HEK293 (cell line): Measurements from ENCODE around the gene GATA3.

Source experiments
- CTCF ChIA-PET: fragments of 350-600 bp; formaldehyde crosslinking; extraction: SDS; loops from one replicate; lab custom pipeline; 2021; ENCODE audit warnings: antibody characterized with exemption; lab: Yijun Ruan, JAX
- POLR2A ChIA-PET: fragments of 300-600 bp; formaldehyde crosslinking; extraction: SDS; loops from one replicate; lab custom pipeline; 2020; ENCODE audit warnings: antibody characterized with exemption, inconsistent platforms; lab: Yijun Ruan, JAX
- H3K27ac ChIP-seq: fragments of 200-500 bp; sonication (Bioruptor generic); 2 replicates; pipeline ENCODE4 v1.5.1; 2014; ENCODE audit warnings: low read depth, low read length, control low read depth, inconsistent platforms; ENCODE audit errors: extremely low read depth
- H3K36me3 ChIP-seq, 2 experiments: fragments of 200-500 bp in 1 of 2; sonication (Bioruptor generic) in 1 of 2; 1 replicate in 1 of 2; 2 replicates in 1 of 2; pipeline ENCODE4 v1.5.1; 2014 to 2017; ENCODE audit warnings: inconsistent platforms in 2 of 2, low read length in 2 of 2; ENCODE audit not compliant: control insufficient read depth in 2 of 2, insufficient read depth in 1 of 2
- H3K4me1 ChIP-seq: fragments of 200-500 bp; sonication (Bioruptor generic); 2 replicates; pipeline ENCODE4 v1.5.1; 2014; ENCODE audit warnings: mild to moderate bottlenecking, low read length, inconsistent platforms; ENCODE audit not compliant: control insufficient read depth, insufficient read depth
- H3K4me3 ChIP-seq: 2 replicates; pipeline ENCODE4 v1.5.1; 2011; ENCODE audit warnings: low read depth, mild to moderate bottlenecking, control low read depth, low read length, moderate library complexity
- H3K9me3 ChIP-seq: fragments of 200-500 bp; sonication (Bioruptor generic); 2 replicates; pipeline ENCODE4 v1.5.1; 2014; ENCODE audit warnings: low read depth, low read length, inconsistent platforms; ENCODE audit not compliant: control insufficient read depth, insufficient read depth
- BCL11B ChIP-seq: fragments of 450-650 bp; formaldehyde crosslinking; IDR thresholded peaks from 2 replicates; pipeline ENCODE4 v1.5.1; 2016; ENCODE audit warnings: low read depth, missing biosample characterization, missing genetic modification characterization
- GLI4 ChIP-seq: fragments of 450-650 bp; formaldehyde crosslinking; IDR thresholded peaks from 2 replicates; pipeline ENCODE4 v1.5.1; 2016; ENCODE audit warnings: missing biosample characterization, missing genetic modification characterization
- MYNN ChIP-seq: fragments of 450-650 bp; formaldehyde crosslinking; IDR thresholded peaks from 2 replicates; pipeline ENCODE4 v1.5.1; 2016; ENCODE audit warnings: missing biosample characterization, missing genetic modification characterization, borderline replicate concordance
- SCRT1 ChIP-seq: fragments of 450-650 bp; formaldehyde crosslinking; IDR thresholded peaks from 2 replicates; pipeline ENCODE4 v1.5.1; 2016; ENCODE audit warnings: missing biosample characterization, missing genetic modification characterization, borderline replicate concordance
- SETDB1 ChIP-seq: IDR thresholded peaks from one replicate; pipeline ENCODE4 v1.6.1; 2017; ENCODE audit warnings: mild to moderate bottlenecking, low read length, moderate library complexity, mixed read lengths; ENCODE audit not compliant: insufficient read length
- WT1 ChIP-seq: fragments of 450-650 bp; formaldehyde crosslinking; IDR thresholded peaks from 2 replicates; pipeline ENCODE4 v1.5.1; 2016; ENCODE audit warnings: missing biosample characterization, missing genetic modification characterization
- ZBTB7A ChIP-seq: fragments of 450-650 bp; formaldehyde crosslinking; IDR thresholded peaks from 2 replicates; pipeline ENCODE4 v1.5.1; 2016; ENCODE audit warnings: low read depth, missing biosample characterization, missing genetic modification characterization
- ZEB2 ChIP-seq: fragments of 450-650 bp; formaldehyde crosslinking; IDR thresholded peaks from 2 replicates; pipeline ENCODE4 v1.5.1; 2016; ENCODE audit warnings: missing biosample characterization, missing genetic modification characterization
- ZNF155 ChIP-seq: fragments of 450-650 bp; formaldehyde crosslinking; IDR thresholded peaks from 2 replicates; pipeline ENCODE4 v1.5.1; 2016; ENCODE audit warnings: missing biosample characterization, missing genetic modification characterization
- ZNF19 ChIP-seq: fragments of 450-650 bp; formaldehyde crosslinking; IDR thresholded peaks from 2 replicates; pipeline ENCODE4; 2016; ENCODE audit warnings: missing biosample characterization, missing genetic modification characterization, low read depth
- ZNF23 ChIP-seq: fragments of 450-650 bp; formaldehyde crosslinking; IDR thresholded peaks from 2 replicates; pipeline ENCODE4 v1.5.1; 2016; ENCODE audit warnings: missing biosample characterization, missing genetic modification characterization, borderline replicate concordance
- ZNF239 ChIP-seq: fragments of 450-650 bp; formaldehyde crosslinking; IDR thresholded peaks from 2 replicates; pipeline ENCODE4 v1.5.1; 2016; ENCODE audit warnings: missing biosample characterization, missing genetic modification characterization
- ZNF302 ChIP-seq: fragments of 450-650 bp; formaldehyde crosslinking; IDR thresholded peaks from 2 replicates; pipeline ENCODE4 v1.5.1; 2016; ENCODE audit warnings: missing biosample characterization, missing genetic modification characterization, low read depth
- ZNF311 ChIP-seq: fragments of 450-650 bp; formaldehyde crosslinking; IDR thresholded peaks from 2 replicates; pipeline ENCODE4 v1.5.1; 2017; ENCODE audit warnings: missing biosample characterization, missing genetic modification characterization, borderline replicate concordance
- ZNF324 ChIP-seq: fragments of 450-650 bp; formaldehyde crosslinking; IDR thresholded peaks from 2 replicates; pipeline ENCODE4 v1.5.1; 2016; ENCODE audit warnings: missing biosample characterization, missing genetic modification characterization
- ZNF473 ChIP-seq: fragments of 450-650 bp; formaldehyde crosslinking; IDR thresholded peaks from 2 replicates; pipeline ENCODE4 v1.5.1; 2017; ENCODE audit warnings: missing biosample characterization, missing genetic modification characterization
- ZNF48 ChIP-seq: fragments of 450-650 bp; formaldehyde crosslinking; IDR thresholded peaks from 2 replicates; pipeline ENCODE4 v1.5.1; 2016; ENCODE audit warnings: missing biosample characterization, missing genetic modification characterization
- ZNF585B ChIP-seq: fragments of 450-650 bp; formaldehyde crosslinking; IDR thresholded peaks from 2 replicates; pipeline ENCODE4 v1.5.1; 2016; ENCODE audit warnings: missing biosample characterization, missing genetic modification characterization
- ZNF747 ChIP-seq: fragments of 450-650 bp; formaldehyde crosslinking; IDR thresholded peaks from 2 replicates; pipeline ENCODE4 v1.5.1; 2016; ENCODE audit warnings: missing biosample characterization, missing genetic modification characterization
- ZNF791 ChIP-seq: fragments of 450-650 bp; formaldehyde crosslinking; IDR thresholded peaks from 2 replicates; pipeline ENCODE4 v1.5.1; 2016; ENCODE audit warnings: missing biosample characterization, missing genetic modification characterization
- ZSCAN30 ChIP-seq: fragments of 450-650 bp; IDR thresholded peaks from 2 replicates; pipeline ENCODE4 v1.5.1; 2018; ENCODE audit warnings: missing biosample characterization, mild to moderate bottlenecking, missing genetic modification characterization, moderate library complexity
- TF ChIP-seq, protein P1 (sequence below): fragments of 450-650 bp; formaldehyde crosslinking; IDR thresholded peaks from 2 replicates; pipeline ENCODE4 v1.5.1; 2016; ENCODE audit warnings: missing biosample characterization, missing genetic modification characterization
- TF ChIP-seq, protein P2 (sequence below): fragments of 450-650 bp; formaldehyde crosslinking; IDR thresholded peaks from 2 replicates; pipeline ENCODE4 v1.5.1; 2016; ENCODE audit warnings: missing biosample characterization, missing genetic modification characterization

GATA3 gene

GRCh38 chr10:8069627-8070026 lies 15.1 kb downstream of the GATA3 start:
- POLR2A ChIA-PET = no interaction called here
- H3K27ac ChIP-seq = no peak overlapping the region
- H3K36me3 ChIP-seq = peaks cover 81 to 99% of the 10 kb centered on the region in 2 experiments
- CTCF ChIA-PET = interaction anchor here (0.6 kb wide), 1 partner anchor 257 kb away, joined by 4 read pairs; no protein-coding TSS in a partner anchor
- H3K9me3 ChIP-seq = no peaks in the 10 kb centered on the region
- TF ChIP-seq ZNF791 (tag by site-specific recombination) = no peak
- TF ChIP-seq ZEB2 (tag by site-specific recombination) = no peak
- no peak for TF ChIP-seq MYNN (tag by site-specific recombination)
- TF ChIP-seq ZNF302 (tag by site-specific recombination) = no peak
- no peak for TF ChIP-seq ZNF747 (tag by site-specific recombination)
- TF ChIP-seq ZNF155 (tag by site-specific recombination) = no peak
- TF ChIP-seq ZNF239 (tag by site-specific recombination) = no peak
- TF ChIP-seq ZBTB7A (tag by site-specific recombination) = no peak
- TF ChIP-seq ZNF311 (tag by site-specific recombination) = no peak
- TF ChIP-seq BCL11B (tag by site-specific recombination) = no peak
- TF ChIP-seq ZSCAN30 (tag by site-specific recombination) = no peak
- no peak for TF ChIP-seq WT1 (tag by site-specific recombination)
- TF ChIP-seq ZNF473 (tag by site-specific recombination) = no peak
- H3K4me1 ChIP-seq = no peaks in the 10 kb centered on the region
- no peak overlapping the region for H3K4me3 ChIP-seq

- no peak for TF ChIP-seq SETDB1
- TF ChIP-seq, all 188 proteins: peak for 0
- H3K4me1 ChIP-seq = no peaks in the 10 kb centered on the region
- CTCF ChIA-PET = interaction anchor here (0.6 kb wide), 1 partner anchor 256 kb away, joined by 4 read pairs; no protein-coding TSS in a partner anchor
- POLR2A ChIA-PET = interaction anchor here (0.5 to 0.7 kb wide), 2 partner anchors 47 to 381 kb away, joined by 3 read pairs; no protein-coding TSS in a partner anchor
- H3K36me3 ChIP-seq = peaks cover 74 to 99% of the 10 kb centered on the region in 2 experiments
- H3K9me3 ChIP-seq = no peaks in the 10 kb centered on the region
- no peak overlapping the region for H3K4me3 ChIP-seq
- no peak overlapping the region for H3K27ac ChIP-seq
Observed at GRCh38 chr10:8070440-8070839, 16.0 kb downstream of the GATA3 start.

DNA sequence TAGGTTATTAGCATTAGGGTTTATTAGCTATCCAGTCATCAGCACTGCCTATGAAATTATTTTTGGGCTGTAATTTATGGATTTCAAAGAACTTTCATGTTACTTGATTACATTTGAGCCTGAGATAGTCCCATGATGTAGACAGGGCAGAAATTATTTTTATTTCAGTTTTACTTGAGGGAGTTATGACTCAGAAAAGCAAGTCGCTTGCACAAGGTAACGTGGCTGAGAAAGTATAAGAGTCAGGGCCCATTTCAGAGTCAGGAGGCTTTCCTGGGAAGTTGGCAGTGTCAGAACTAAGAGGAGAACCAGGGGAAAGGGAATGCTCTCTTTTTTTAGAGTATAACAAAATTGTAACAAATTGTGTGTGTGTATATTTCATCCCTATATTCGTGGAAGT lies 16.5 kb downstream of the GATA3 start:
- POLR2A ChIA-PET = interaction anchor here (0.7 kb wide), 1 partner anchor 47 kb away, joined by 3 read pairs; no protein-coding TSS in a partner anchor
- H3K36me3 ChIP-seq = peaks cover 68 to 98% of the 10 kb centered on the region in 2 experiments
- no peak overlapping the region for H3K4me3 ChIP-seq
- CTCF ChIA-PET = no interaction called here
- no peak overlapping the region for H3K27ac ChIP-seq
- no peaks in the 10 kb centered on the region for H3K4me1 ChIP-seq
- no peaks in the 10 kb centered on the region for H3K9me3 ChIP-seq
- TF ChIP-seq ZNF324 (tag by site-specific recombination) = no peak
- TF ChIP-seq ZNF19 (tag by site-specific recombination) = no peak
- no peak for TF ChIP-seq SCRT1 (tag by site-specific recombination)
- no peak for TF ChIP-seq ZNF585B (tag by site-specific recombination)
- TF ChIP-seq, protein P1, sequence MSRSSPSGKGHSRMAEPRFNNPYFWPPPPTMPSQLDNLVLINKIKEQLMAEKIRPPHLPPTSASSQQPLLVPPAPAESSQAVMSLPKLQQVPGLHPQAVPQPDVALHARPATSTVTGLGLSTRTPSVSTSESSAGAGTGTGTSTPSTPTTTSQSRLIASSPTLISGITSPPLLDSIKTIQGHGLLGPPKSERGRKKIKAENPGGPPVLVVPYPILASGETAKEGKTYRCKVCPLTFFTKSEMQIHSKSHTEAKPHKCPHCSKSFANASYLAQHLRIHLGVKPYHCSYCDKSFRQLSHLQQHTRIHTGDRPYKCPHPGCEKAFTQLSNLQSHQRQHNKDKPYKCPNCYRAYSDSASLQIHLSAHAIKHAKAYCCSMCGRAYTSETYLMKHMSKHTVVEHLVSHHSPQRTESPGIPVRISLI (tag by site-specific recombination) = no peak
- TF ChIP-seq ZNF48 (tag by site-specific recombination) = no peak
- TF ChIP-seq ZNF23 = no peak
- no peak for TF ChIP-seq ZNF473 (tag by site-specific recombination)
- no peak for TF ChIP-seq WT1 (tag by site-specific recombination)
- no peak for TF ChIP-seq GLI4 (tag by site-specific recombination)
- TF ChIP-seq, protein P2, sequence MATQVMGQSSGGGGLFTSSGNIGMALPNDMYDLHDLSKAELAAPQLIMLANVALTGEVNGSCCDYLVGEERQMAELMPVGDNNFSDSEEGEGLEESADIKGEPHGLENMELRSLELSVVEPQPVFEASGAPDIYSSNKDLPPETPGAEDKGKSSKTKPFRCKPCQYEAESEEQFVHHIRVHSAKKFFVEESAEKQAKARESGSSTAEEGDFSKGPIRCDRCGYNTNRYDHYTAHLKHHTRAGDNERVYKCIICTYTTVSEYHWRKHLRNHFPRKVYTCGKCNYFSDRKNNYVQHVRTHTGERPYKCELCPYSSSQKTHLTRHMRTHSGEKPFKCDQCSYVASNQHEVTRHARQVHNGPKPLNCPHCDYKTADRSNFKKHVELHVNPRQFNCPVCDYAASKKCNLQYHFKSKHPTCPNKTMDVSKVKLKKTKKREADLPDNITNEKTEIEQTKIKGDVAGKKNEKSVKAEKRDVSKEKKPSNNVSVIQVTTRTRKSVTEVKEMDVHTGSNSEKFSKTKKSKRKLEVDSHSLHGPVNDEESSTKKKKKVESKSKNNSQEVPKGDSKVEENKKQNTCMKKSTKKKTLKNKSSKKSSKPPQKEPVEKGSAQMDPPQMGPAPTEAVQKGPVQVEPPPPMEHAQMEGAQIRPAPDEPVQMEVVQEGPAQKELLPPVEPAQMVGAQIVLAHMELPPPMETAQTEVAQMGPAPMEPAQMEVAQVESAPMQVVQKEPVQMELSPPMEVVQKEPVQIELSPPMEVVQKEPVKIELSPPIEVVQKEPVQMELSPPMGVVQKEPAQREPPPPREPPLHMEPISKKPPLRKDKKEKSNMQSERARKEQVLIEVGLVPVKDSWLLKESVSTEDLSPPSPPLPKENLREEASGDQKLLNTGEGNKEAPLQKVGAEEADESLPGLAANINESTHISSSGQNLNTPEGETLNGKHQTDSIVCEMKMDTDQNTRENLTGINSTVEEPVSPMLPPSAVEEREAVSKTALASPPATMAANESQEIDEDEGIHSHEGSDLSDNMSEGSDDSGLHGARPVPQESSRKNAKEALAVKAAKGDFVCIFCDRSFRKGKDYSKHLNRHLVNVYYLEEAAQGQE (tag by site-specific recombination) = no peak
